Spleen (tissue), 7 donors: ENCODE data around the gene FAM221A.

Experiments
- POLR2AphosphoS5 ChIP-seq, 3 donors: sonication (generic); formaldehyde crosslinking; IDR thresholded peaks; one replicate each; pipeline ENCODE4 v1.5.1; 2017; ENCODE audit warnings: antibody characterized with exemption in 3 of 3
- TF ChIP-seq, protein P1 (sequence below), 11 experiments: fragments of 200-600 bp in 7 of 11; fragments of 450-650 bp in 4 of 11; sonication (generic) in 4 of 11; IDR thresholded peaks in 8 of 11; conservative IDR thresholded peaks in 3 of 11; 1 replicate in 7 of 11; 2 replicates in 4 of 11; pipeline versions ENCODE4 v1.4.0 to v1.8.0; 2016 to 2021; ENCODE audit warnings: antibody characterized with exemption in 11 of 11, inconsistent platforms in 4 of 11, mild to moderate bottlenecking in 1 of 11
- donor health status: DM: no; HTN: no; CAD: no; lungs with moderate emphysema.
- donor health status: DM: no; HTN: no; CAD: no.
- donor health status: DM: no; HTN: no; CAD: no.

DNA sequence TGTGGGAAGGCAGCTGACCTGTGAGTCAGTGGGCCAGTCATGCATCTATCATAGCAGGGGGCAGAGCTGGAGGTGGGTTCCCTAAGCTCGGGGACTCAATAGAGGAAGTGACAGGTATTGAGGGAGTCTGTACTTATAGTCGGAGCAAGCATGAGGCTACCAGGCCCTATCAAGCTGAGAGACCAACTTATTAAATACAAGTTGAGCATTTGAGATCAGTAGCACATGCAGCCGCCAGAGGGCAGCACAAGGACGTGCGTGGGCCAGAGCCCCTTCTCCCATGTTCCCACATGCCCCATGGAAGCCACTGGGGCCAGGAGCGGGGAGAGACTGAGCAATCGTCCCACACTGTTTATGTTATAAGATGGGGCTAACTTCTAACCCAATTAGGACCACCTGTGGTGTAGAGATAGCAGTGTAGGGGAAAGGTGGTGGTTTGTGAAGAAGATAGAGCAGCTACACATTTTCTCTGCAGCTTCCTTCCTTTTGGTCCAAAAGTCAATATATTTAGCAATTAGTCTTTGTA lies 17.0 kb downstream of the FAM221A start:
- TF ChIP-seq POLR2AphosphoS5 (IDR thresholded peaks at IDR 0.05): no peak
- TF ChIP-seq, protein P1, sequence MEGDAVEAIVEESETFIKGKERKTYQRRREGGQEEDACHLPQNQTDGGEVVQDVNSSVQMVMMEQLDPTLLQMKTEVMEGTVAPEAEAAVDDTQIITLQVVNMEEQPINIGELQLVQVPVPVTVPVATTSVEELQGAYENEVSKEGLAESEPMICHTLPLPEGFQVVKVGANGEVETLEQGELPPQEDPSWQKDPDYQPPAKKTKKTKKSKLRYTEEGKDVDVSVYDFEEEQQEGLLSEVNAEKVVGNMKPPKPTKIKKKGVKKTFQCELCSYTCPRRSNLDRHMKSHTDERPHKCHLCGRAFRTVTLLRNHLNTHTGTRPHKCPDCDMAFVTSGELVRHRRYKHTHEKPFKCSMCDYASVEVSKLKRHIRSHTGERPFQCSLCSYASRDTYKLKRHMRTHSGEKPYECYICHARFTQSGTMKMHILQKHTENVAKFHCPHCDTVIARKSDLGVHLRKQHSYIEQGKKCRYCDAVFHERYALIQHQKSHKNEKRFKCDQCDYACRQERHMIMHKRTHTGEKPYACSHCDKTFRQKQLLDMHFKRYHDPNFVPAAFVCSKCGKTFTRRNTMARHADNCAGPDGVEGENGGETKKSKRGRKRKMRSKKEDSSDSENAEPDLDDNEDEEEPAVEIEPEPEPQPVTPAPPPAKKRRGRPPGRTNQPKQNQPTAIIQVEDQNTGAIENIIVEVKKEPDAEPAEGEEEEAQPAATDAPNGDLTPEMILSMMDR (IDR thresholded peaks at IDR 0.05 in 8 of 11, conservative IDR thresholded peaks at IDR 0.05 in 3 of 11): peak in 9 of 11 experiments; percentile 26 to 69 (median 58)
